SKM-1 (cell line): Measurements from ENCODE around the gene DTNBP1.

ENCODE experiments used
- DNase-seq: peaks from one replicate; lab custom pipeline; 2025; ENCODE audit not compliant: unreplicated experiment; lab: John Stamatoyannopoulos, UW

The DTNBP1 gene

DNA sequence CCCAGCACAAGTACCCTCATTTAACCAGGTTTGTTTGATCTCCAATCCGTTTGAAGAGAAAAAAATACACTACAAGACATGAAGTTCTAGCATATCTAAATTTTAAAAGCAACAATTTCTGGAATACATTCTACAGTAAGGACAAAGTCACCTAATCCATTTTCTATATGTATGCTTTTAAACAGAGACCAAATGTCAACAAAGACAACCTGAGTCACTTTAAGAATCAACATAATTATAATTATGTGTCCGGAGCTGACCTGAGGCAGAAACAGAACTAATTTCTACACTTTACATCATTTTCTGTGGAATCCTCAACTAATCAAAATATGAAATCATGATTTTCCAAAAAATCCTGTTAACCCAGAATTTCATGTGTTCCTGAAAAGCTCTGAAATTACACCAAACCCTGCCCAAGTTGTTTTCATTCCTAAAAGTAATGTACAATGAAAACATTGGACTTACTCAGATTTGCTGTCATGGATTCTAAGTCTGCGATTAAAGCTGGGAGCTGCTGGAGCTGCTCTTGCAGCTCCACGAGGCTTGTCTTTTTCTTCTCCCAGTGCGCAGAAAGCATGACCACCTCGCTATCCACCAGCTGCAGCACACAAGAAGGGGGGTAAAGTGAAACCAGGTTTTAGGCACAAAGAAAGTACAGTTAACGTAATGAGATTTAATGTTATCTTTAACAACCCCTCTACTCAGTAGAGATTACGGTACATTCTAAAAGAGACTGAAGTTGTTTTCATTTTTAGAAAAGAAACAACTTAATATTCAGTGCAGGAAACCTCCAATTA is 35.8 kb downstream of the DTNBP1 start:
- DNase-seq: no peak

DNA sequence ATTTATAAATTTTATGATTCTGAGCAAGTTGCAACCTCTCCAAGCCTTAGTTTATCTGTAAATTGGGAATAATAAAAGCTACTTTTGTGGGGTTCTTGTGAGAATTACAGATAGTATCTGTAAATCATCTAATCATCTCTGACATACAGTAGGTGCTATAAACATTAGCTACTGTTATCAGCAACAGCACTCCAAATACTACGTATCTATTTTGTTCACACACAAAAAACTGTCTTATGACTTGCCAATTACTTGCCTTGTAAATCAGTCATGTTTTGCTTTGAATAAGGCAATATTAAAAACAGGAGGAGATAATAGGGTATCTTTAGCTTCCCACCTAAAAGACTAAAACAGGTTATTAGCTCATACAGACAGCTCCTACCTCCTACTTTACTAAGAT is 36.7 kb downstream of the DTNBP1 start:
- no peak for DNase-seq

DNA sequence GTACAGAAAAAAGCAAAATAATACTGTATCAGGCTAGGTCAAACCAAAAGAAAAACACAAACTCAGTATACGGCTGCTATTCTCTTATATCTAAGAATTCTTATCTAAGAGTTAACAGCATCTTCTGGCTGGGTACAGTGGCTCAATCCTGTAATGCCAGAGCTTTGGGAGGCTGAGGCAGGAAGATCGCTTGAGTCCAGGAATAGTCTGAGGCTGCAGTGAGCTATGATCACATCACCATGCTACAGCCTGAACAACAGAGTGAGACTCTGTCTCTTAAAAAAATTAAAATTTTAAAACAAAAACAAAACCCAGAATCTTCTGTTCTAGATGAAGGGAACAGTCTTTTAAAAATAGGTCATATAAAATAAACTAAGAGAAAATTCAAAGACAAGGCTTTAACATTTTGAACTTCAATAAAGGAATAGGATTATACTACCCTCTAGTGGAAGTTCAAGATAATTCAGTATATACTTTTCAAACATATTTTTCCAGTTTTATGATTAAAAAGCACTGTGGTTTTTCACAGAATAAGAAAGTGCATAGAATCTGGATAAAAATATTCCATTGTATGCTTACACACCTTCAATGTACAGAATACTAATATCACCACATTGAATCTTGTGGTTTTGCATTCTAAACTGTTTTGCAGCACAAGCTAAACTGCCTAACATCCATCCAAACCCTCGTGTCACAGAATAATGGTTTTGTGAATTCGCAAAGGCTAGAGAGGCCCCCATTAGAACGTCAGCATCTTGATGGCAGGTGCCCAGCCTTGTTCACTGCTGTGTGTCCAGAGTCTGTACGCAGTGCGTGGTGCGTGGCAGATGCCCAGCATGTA is 39.3 kb downstream of the DTNBP1 start:
- DNase-seq: peak; percentile 25

DNA sequence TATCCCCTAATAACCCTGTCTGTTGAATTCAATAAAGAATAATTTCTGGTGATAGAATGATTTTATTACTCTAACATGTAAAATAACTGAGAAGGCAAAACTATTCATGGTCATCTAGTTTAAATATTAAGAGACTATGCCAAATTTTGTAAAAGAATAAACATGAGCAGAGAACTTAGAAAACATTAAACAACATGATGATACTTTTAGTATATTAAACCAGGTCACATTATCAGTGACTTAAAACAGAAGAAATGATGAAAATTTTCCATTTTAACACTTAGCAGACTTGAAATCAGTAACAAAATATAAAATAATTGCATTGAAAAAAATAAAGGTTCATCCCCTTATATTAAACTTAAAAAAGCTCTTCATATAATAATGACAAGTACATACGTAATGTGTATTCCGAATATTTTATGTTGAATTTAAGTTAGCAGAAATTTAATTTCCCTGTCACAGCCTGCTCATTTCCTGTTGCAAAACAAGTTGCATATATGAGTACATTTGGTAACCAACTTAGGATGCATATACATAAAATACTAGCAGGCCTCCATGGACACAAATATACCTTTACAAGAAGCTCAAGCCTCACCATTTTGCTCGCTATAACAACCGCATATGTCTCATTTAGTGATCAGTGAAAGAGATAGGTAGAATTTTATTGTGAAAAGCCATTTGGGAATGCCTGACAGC is 40.6 kb downstream of the DTNBP1 start:
- no peak for DNase-seq

DNA sequence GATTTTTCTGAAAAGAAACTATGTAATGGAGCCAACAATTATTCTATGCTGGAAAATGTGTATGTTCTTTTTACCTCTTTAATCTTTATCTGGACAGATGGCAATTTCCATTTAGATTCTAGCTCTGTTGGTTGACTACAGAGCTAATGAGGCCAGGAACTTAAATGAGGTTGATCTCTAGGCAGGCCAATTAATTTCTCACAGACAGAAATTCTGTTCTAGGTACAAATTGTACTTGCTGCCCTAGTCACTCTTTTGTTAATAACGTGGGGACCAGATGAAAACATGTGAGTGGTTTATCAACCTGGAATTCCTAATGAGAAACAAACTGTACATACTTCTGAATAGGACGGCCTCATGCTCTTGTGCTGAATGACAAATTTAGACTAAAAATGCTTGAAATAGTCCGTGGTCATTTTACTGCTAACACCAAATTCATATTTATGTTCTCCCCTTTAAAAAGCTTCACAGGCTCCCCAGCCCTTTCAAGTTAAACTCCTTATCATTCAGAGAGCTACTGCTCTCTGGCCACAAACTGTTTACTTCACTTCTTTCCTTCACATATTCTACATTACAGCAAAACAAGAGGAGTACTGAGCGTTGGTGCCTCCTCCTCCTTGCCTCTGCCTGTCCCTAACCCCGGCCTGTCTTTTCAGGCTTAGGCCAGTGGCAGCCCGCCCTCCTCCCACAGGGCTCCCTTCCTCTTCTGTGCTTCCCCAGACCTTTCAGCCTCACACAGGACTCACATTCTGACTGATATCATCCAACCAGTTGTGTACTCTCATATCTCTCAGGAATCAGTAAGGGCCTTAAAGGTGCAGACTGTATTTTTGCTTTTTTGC is 41.4 kb downstream of the DTNBP1 start:
- DNase-seq: peak; percentile 37

DNA sequence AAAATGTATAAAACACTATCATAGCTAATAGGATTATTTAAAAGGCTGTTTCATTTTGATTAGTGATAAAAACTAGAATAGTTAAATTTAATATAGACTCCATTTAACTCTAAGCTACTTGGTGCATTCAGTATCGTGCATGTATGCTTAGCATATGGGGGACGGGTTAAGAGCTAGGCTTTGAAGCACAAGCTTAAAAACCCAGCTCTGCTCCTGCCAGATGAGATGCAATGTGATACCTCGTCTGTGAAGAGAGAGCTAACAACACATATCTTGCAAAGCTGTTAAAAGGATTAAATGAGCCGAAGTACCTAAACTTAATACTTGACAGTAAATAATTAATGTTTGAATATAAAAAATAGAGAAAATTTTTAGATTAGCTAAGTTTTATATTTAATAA is 42.2 kb downstream of the DTNBP1 start:
- no peak for DNase-seq

DNA sequence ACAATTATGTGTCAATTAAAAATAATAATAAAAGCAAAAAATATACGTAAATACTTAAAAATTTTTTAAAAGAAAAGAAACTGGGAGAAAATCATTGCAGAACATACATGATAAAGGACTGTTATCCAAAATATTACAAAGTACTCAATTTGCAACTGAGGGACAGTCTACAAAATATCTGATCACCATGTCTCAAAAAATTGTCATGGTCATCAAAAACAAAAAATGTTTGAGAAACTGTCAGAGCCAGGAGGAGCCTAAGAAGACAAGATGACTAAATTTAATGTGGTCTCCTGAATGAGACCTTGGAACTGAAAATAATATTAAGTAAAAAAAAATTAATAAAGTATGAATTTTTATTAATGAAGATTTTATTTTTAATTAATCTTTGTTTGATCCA is 43.5 kb downstream of the DTNBP1 start:
- no peak for DNase-seq

DNA sequence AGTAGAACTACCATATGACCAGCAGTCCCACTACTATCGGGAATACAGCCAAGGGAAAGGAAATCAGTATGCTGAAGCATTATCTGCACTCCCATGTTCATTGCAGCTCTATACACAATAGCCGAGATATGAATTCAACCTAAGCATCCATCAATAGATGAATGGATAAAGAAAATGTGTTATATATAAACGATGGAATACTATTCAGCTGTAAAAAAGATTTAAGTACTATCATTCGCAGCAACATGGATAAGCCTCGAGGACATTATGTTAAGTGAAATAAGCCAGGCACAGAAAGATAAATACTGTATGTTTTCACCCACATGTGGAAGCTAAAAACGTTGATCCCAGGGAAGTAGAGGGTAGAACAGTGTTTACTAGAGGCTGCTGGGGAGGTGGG is 44.1 kb downstream of the DTNBP1 start:
- DNase-seq: no peak

DNA sequence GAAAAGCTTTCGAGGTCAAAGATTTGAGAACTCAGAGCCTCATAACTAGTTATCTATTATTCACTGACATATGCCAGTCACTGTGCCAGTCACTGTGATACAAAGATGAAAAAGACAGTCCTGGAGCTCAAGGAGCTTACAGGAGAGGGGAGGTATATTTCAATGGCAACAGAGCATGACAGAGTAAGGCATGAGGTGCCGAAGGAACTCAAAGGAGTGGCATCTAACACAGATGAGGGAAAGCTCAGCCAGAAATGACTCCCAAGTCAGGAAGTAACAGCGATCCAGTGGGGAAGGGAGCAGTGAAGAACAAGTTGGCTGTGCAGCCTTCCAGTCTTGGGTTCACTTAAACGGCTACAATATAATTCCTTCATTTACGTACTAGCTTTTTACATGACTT is 46.6 kb downstream of the DTNBP1 start:
- DNase-seq: no peak

DNA sequence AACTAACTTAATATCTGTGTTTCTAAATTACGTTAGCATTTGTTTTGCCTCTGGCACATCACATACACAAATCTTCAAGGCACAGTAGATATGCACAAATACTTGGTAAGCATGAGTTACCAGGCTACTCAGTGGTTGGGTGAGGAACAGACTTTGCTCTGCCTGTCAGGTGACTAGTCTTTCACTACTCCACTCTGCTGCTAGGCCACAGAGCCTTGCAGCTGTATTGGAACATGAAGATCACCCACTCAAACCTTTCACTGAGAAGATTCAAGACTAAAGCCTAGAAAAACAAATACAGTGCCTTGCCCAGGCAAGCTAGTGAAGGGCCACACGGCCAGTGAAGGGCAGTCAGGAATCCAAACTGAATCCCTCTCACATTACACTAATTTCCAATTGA is 47.0 kb downstream of the DTNBP1 start:
- no peak for DNase-seq

DNA sequence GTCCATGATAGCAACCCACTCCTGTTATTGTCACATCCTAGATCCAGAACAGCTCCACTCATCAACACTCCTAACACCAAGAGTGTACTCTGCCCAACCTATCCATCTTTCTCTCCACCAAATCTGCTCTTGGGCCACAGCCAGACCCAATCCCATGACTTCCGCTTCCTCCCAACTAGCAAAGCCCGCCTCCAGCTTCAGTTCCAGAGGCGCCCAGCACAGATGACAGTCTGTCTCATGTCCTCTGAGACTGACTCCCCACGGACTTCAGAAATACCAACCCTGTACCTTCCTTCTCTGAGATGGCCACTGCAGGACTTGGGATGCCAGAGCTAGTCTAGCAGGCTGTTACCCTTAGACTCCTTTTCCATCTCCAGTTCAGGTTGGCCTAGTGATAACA is 48.6 kb downstream of the DTNBP1 start:
- no peak for DNase-seq

DNA sequence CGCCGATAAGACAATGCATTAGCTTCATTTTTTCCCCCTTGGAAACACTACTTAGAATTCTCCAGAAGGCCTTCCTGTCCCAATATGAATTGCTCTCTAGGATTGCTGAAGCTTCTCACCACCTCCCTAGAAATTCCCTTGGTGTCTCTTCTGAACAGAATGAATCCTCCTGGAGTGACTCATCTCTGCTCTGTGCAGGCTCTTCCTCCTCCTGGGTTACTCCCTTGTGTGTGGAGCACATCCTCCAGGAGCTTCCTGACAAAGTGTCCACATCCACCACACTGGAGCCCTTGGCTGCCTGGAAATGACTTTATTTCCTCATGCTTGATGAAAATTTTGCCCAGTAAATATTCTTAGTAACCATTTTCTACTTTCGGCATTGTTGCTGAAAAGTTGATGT is 54.4 kb downstream of the DTNBP1 start:
- no peak for DNase-seq

DNA sequence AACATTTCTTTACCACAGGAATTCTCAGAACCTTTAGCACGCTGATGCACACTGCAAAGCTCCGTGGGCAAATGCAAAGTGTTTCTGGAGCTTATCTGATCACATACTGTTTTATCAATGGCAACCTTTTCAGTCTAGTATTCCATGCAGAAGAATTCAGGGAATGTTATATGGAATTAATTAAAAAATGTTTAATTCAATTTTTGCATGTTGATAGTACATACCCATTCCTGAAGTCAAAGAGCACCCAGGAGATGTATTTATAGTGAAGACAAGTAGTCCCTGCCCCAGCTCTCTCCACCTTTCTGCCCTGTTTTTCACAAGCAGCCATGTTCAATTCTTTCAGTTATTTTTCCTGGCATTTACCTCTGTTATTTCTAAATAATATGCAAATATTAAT is 55.2 kb downstream of the DTNBP1 start:
- DNase-seq: no peak

DNA sequence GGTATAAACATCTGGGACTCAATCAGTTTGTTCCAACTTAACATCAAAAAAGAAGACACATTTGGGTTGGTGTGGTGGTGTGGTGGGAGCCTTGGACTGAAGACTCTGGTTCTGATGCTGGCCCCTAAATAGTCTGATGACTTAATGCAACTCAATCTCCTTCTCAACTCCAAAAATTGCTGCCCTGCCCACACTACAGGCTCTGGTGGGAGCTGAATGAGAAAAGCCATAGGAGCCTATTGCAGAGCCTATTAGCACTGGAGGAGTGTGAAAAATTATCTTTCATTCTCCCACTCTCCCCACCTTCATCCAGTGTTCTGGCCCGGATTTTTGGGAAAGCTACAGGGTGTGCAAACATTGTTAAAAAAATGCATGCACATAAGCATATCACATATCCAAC is 56.5 kb downstream of the DTNBP1 start:
- no peak for DNase-seq

DNA sequence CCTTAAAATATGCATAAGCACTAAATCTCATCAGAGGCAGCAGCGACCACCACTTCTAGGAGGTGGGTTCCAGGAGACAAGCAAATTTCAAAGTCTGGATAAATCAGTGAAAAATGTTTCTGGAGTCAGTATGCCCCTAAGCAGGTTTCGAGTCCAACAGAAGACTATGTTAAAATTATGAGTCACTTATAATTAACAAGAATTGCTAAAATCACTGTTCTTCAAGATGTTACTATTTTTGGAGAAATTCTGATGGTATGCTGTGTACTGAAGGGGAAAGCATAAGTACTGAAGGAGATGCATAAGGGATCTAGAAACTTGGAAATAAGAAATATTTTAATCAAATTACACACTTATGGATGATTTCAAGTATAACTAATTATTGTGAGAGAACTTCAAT is 58.0 kb downstream of the DTNBP1 start:
- no peak for DNase-seq

DNA sequence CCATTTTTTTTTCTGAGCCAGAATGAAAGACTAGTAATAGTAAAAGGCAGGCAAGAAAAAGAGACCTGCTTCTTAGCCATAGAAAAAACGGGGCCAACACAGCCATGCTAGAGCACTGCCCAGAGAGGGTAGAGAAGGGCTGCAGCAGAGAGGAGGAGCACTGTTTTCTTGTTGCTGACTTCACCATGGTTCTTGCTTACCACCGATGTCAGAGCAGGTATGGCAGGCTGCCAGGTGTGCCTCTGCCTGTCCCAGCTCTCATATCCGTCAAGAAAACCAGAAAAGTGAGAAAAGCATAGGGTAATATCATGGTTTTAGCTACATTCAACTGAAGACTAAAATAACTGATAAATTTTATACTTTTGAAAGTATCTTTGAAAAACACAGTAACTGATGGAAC is 60.7 kb downstream of the DTNBP1 start:
- DNase-seq: no peak

DNA sequence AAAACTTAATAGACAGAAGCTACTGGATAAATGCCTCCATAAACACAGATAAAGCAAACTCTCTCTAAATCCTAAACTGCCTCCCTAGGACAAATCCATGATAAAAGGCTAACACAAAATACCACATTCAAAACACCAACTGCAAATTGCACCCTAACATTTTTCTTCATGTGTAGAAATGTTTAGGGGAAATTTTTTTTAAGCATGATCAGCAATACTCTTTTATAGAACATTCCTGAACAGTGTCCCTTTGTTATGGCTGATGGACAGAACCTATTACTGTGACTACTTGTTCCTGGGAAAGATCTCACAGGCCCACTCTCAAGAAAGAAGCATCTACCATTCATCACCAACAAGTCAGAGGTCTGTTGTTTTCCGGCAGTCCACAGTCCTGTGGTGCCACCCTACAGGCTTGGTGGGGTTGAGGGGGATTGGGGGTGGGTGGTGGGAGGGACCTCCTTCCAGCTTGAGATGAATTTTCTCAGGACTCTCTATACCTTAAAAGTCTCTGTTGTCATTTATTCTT is 64.5 kb downstream of the DTNBP1 start:
- no peak for DNase-seq

DNA sequence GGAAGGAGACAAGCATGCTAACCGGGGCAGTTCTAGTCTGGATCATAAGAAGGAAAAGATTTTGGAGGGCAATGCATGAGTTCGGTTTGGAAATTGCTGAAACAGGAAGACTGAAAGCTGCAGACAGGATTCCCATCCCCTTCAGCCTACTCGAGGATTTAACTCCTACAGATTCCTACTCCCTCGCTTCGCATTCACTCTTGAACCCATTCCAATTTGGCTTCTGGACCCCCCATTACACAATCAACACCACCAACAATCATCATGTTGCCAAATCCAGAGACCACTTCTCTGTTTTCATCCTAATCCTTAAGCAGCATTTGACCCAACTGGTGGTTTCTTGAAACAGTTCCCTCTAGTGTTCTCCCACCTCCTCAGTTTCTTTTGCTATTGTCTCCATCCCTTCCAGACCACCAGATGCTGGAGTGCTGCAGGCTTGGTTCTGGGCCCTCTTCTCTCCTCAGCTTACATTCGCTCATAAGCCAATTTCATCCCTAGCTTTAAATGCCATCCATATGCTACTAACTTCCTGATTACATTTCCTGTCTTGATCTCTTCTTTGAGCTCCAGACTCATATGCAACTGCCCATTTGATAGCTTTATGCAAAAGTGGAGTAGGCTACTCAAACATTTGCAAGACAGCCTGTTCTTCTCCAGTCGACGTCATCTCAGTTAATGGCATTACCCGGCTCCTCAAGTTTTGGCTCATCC is 66.5 kb downstream of the DTNBP1 start:
- DNase-seq: no peak

DNA sequence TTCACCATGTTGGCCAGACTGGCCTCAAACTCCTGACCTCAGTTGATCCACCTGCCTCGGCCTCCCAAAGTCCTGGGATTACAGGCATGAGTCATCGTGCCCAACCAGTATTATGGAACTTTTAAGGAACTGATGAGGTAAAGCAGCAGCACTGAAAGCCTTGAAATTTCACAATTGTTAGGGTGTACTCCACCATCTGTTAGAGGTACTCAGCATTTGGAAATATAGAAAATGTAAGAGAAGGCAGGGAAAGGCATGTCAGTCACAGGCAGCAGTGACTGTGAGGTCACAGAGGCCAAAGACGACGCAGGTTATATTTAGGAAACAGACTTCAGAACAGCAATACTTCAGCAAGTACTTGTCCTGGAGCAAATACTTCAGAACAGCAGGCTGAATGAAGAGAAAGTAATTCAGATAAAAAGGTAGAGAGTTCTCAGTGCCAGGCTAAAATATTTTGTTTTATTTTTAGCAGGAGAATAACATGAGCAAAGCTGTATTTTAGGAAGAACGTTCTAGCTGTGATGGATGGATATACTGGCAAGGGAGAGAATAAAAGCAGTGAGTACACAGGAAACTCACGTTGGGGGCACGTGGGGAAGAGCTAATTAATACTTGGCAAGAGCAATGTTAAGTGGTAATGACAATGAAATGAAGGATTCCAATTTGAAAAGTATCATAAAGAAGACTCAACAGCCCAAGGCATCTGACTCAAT is 67.2 kb downstream of the DTNBP1 start:
- DNase-seq: peak; percentile 59
